HepG2 (cell line): ENCODE results near the gene DGKG. TPM values are rescaled to one million over a fixed set of nuclear protein-coding genes. Genes with fewer than 3 reads are reported as not detected.

Experiments used
- ATAC-seq: fragments of 200-7000 bp; cut with Tn5 transposase; 3 replicates; pipeline ENCODE4 v1.9.1; 2020; ENCODE audit warnings: mild to moderate bottlenecking, moderate library complexity
- BruUV-seq: library from RNA; stranded (reverse); fragments of 400-500 nt; replicated peaks from 2 replicates; lab custom pipeline; 2021; lab: Mats Ljungman, UMichigan
- CTCF ChIA-PET: fragments of 300-600 bp; formaldehyde crosslinking; extraction: SDS; loops from one replicate; lab custom pipeline; 2021; ENCODE audit warnings: low total read pairs, inconsistent platforms, low intra/inter-chr PET ratio; lab: Yijun Ruan, JAX
- POLR2A ChIA-PET: fragments of 350-600 bp; sonication (Branson Sonifier 250); formaldehyde crosslinking; loops from one replicate; lab custom pipeline; 2020; ENCODE audit warnings: antibody characterized with exemption, inconsistent platforms; lab: Yijun Ruan, JAX
- DNase-seq: peaks from one replicate; pipeline ENCODE4 v3.0.0-alpha.2; 2015; ENCODE audit warnings: low spot score
- FAIRE-seq: peaks from 3 replicates; lab custom pipeline; 2011; peaks lifted over from hg19 to GRCh38; lab: Jason Lieb, UNC
- H2AFZ ChIP-seq: one replicate; pipeline ENCODE4 v1.6.1; 2011; ENCODE audit warnings: low read length, inconsistent platforms
- H3K27ac ChIP-seq: fragments of 300-600 bp; 3 replicates; pipeline ENCODE4 v1.8.0; 2011; ENCODE audit warnings: mixed run types, mild to moderate bottlenecking, mixed read lengths, low read length, inconsistent platforms; ENCODE audit not compliant: insufficient read depth; ENCODE audit errors: extremely low read length
- H3K27me3 ChIP-seq, 2 experiments: fragments of 200-600 bp in 1 of 2; 2 replicates in 1 of 2; 3 replicates in 1 of 2; pipeline versions ENCODE4 v1.6.0 to v1.8.0; 2011; ENCODE audit warnings: low read length in 2 of 2, mild to moderate bottlenecking in 2 of 2, moderate library complexity in 2 of 2, inconsistent platforms in 1 of 2; ENCODE audit not compliant: insufficient read depth in 2 of 2, control insufficient read depth in 1 of 2
- H3K36me3 ChIP-seq, 2 experiments: fragments of 200-600 bp in 1 of 2; replicated peaks in 1 of 2; 2 replicates in 1 of 2; 3 replicates in 1 of 2; pipeline versions ENCODE4 v1.5.1 to v1.8.0; 2011; ENCODE audit warnings: low read length in 2 of 2, inconsistent platforms in 1 of 2; ENCODE audit not compliant: insufficient read depth in 2 of 2, control insufficient read depth in 1 of 2
- H3K4me1 ChIP-seq: 2 replicates; pipeline ENCODE4 v1.5.1; 2012; ENCODE audit warnings: low read length, inconsistent platforms; ENCODE audit not compliant: insufficient read depth
- H3K4me2 ChIP-seq: 2 replicates; pipeline ENCODE4 v1.6.0; 2011; ENCODE audit warnings: low read depth, low read length, inconsistent platforms
- H3K4me3 ChIP-seq, 3 experiments: fragments of 200-600 bp in 1 of 3; sonication (generic), shearing (Covaris generic) in 1 of 3; replicated peaks in 1 of 3; 2 replicates each; pipeline ENCODE4 v1.5.1; 2011 to 2016; ENCODE audit warnings: low read length in 3 of 3, inconsistent platforms in 2 of 3, low read depth in 2 of 3, mild to moderate bottlenecking in 2 of 3, control low read depth in 1 of 3, mixed read lengths in 1 of 3; ENCODE audit not compliant: insufficient read depth in 1 of 3
- H3K79me2 ChIP-seq: one replicate; pipeline ENCODE4 v1.6.1; 2011; ENCODE audit warnings: low read length, inconsistent platforms; ENCODE audit not compliant: insufficient read depth
- H3K9ac ChIP-seq: 2 replicates; pipeline ENCODE4 v1.6.0; 2011; ENCODE audit warnings: mild to moderate bottlenecking, low read depth, low read length, inconsistent platforms; ENCODE audit not compliant: insufficient read depth
- H3K9me3 ChIP-seq: 2 replicates; pipeline ENCODE4 v1.5.1; 2012; ENCODE audit warnings: mild to moderate bottlenecking, low read length
- H4K20me1 ChIP-seq: 2 replicates; pipeline ENCODE4 v1.6.0; 2011; ENCODE audit warnings: inconsistent platforms, mild to moderate bottlenecking, low read length, moderate library complexity; ENCODE audit not compliant: insufficient read depth
- ASH2L ChIP-seq: fragments of 300-600, 200-600 bp; sonication (generic); IDR thresholded peaks from 2 replicates; pipeline ENCODE4 v1.7.0; 2017; ENCODE audit warnings: low read depth, mild to moderate bottlenecking, moderate library complexity, mixed read lengths, low read length; ENCODE audit not compliant: insufficient read length
- CHCHD3 ChIP-seq: sonication (generic); formaldehyde crosslinking; IDR thresholded peaks from 2 replicates; pipeline ENCODE4 v1.8.0; 2022; ENCODE audit warnings: mild to moderate bottlenecking, missing genetic modification reagents, moderate library complexity
- FOXJ3 ChIP-seq: sonication (generic); formaldehyde crosslinking; IDR thresholded peaks from 2 replicates; pipeline ENCODE4 v1.4.0; 2020; ENCODE audit warnings: missing genetic modification reagents, mild to moderate bottlenecking, borderline replicate concordance
- GPN1 ChIP-seq: sonication (generic); formaldehyde crosslinking; IDR thresholded peaks from 2 replicates; pipeline ENCODE4 v1.5.1; 2020; ENCODE audit warnings: missing genetic modification reagents, borderline replicate concordance
- KLF9 ChIP-seq: IDR thresholded peaks from 2 replicates; pipeline ENCODE4 v1.6.1; 2016; ENCODE audit warnings: low read depth
- PCBP2 ChIP-seq: fragments of 200-400 bp; formaldehyde crosslinking; optimal IDR thresholded peaks from 2 replicates; pipeline ENCODE3; 2018; ENCODE audit warnings: low read length, low read depth; ENCODE audit not compliant: poor library complexity, severe bottlenecking
- SNAPC2 ChIP-seq: sonication (generic); formaldehyde crosslinking; IDR thresholded peaks from 2 replicates; pipeline ENCODE4 v1.8.1; 2022; ENCODE audit warnings: mild to moderate bottlenecking, missing genetic modification reagents
- STAT5B ChIP-seq: sonication (generic); formaldehyde crosslinking; IDR thresholded peaks from 2 replicates; pipeline ENCODE4 v1.4.0; 2020; ENCODE audit warnings: missing genetic modification reagents
- ZNF12 ChIP-seq: sonication (generic); formaldehyde crosslinking; IDR thresholded peaks from 2 replicates; pipeline ENCODE4 v1.5.0; 2020; ENCODE audit warnings: missing genetic modification reagents
- WGBS: methylation state at CpG from one replicate; pipeline ENCODE4 v1.1.6; 2017; ENCODE audit warnings: low lambda C conversion rate; 5-methylcytosine and 5-hydroxymethylcytosine counted together
- in situ Hi-C: cut with HindIII; loops from 2 replicates; pipeline ENCODE4 v1.10.0; 2017; ENCODE audit warnings: low pct_unique_long_range_greater_than_20kb; ENCODE audit not compliant: extremely low pct_ligation_motif_present
- intact Hi-C: fragments of 100-400 bp; cut with micrococcal nuclease; formaldehyde crosslinking; loops from one replicate; pipeline ENCODE4 v1.10.0; 2022; ENCODE audit not compliant: unreplicated experiment
- polyA plus RNA-seq, 8 experiments: library from polyadenylated mRNA; depleted of rRNA in 3 of 8; stranded (reverse) in 7 of 8; unstranded in 1 of 8; fragments of >200 nt; fragmentation: Illumina TruSeq in 4 of 8; extraction: Trizol in 4 of 8; gene quantifications; 2 replicates each; pipeline versions ENCODE4 v1.2.1 to v1.2.3, GENCODE V29; 2011 to 2016; ENCODE audit warnings: low read depth in 4 of 8, missing spikeins in 1 of 8, mixed read lengths in 1 of 8; ENCODE audit not compliant: insufficient read depth in 1 of 8
- total RNA-seq, 5 experiments: library from RNA; depleted of rRNA; stranded (reverse); fragments of >200 nt; fragmentation: Illumina TruSeq; extraction: Trizol; gene quantifications; 2 replicates each; pipeline ENCODE4 v1.2.3, GENCODE V29; 2016; ENCODE audit warnings: low read depth in 1 of 5
- TF ChIP-seq, protein P1 (sequence below): sonication (generic); formaldehyde crosslinking; IDR thresholded peaks from 2 replicates; pipeline ENCODE4 v1.4.0; 2020; ENCODE audit warnings: missing genetic modification reagents; ENCODE audit errors: not compliant biosample characterization

The DGKG gene
- total and polyA plus RNA-seq, 2 of the 13 experiments (the other 11 are each of a cell fraction or from before 2014, with no cell fraction given): 3.8 to 6.2 TPM

DNA sequence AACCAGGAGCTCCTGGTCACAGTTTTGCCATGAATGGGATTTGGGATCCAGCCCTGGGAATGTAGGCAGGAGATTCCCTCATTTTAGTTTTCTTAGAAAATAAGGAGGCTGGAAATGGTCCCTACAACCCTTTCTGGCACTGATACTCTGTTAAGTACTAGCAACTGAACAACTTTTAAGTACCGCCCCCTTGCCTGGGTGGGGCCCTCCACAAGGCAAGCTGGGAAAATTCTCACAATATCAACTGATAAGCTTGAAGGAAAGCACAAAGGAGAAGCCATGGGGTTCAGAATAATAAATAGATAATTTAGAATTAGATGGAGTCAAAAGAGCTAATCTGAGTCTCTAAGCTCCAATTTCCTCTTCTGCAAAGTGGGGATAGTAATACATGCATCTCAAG is 4.2 kb upstream of the DGKG start:
- TF ChIP-seq ZNF12 (CRISPR knock-in tag): no peak
- Histone ChIP-seq H3K4me2 (no peak overlapping the region), H3K27me3 (peaks cover 3 to 45% of the 10 kb centered on the region in 2 experiments), H2AFZ (no peak overlapping the region), H3K9ac (no peak overlapping the region), H3K4me1 (peaks cover 37% of the 10 kb centered on the region), H3K9me3 (no peaks in the 10 kb centered on the region), H3K36me3 (no peaks in the 10 kb centered on the region), H4K20me1 (no peaks in the 10 kb centered on the region), H3K4me3 (no peak overlapping the region), H3K27ac (no peak overlapping the region), H3K79me2 (no peaks in the 10 kb centered on the region)
- BruUV-seq: no TSS peak
- in situ Hi-C loops (no loop called here), intact Hi-C loops (no loop called here)
- WGBS: 39% methylated on average over 1 of the region's 1 CpG
- ATAC-seq (no peak), DNase-seq (no peak), FAIRE-seq (no peak)
- ChIA-PET CTCF (no interaction called here), POLR2A (no interaction called here)

DNA sequence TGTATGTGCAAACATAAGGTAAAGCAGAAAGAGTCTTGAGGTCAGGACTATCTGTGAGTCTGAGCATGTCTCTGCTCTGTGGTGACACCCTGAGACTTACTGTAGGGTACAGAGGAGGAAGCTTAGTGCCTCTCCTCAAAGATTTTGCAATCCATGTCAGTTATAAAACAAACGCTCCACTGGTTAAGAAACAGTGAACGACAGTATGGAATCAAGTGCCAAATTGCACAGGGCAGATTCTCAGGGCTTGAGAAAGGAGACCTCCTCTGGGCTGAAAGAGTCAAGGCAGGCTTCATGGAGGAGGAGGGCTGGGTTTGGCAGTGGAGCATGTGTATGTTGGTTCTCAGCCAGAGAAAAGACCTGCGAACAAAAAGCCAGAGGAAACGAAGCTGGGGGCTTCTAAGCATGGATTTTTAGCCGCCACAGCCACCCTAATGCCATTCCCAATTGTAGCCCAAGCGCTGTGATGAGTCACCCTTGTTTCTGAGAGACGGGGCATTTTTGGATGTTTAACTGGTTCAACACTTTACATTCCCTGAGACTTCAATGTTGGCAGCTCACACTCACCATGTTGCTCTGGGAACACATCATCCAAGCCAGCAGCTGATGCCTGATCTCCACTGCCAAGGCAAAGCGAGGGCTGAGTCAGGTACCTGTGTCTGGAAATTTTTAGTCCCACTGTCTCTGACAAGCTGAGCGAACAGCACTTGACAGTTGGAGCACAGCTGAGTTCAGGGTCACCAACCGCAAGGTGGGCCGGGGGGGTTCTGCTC is 3.4 kb upstream of the DGKG start:
- peaks cover 45% of the 10 kb centered on the region for H3K4me1 ChIP-seq
- H3K36me3 ChIP-seq: no peaks in the 10 kb centered on the region
- no peaks in the 10 kb centered on the region for H4K20me1 ChIP-seq
- BruUV-seq: no TSS peak
- no peak overlapping the region for H3K27ac ChIP-seq
- no peak for TF ChIP-seq ASH2L
- TF ChIP-seq PCBP2: no peak
- TF ChIP-seq, protein P1, sequence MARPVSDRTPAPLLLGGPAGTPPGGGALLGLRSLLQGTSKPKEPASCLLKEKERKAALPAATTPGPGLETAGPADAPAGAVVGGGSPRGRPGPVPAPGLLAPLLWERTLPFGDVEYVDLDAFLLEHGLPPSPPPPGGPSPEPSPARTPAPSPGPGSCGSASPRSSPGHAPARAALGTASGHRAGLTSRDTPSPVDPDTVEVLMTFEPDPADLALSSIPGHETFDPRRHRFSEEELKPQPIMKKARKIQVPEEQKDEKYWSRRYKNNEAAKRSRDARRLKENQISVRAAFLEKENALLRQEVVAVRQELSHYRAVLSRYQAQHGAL (CRISPR knock-in tag): no peak
- TF ChIP-seq GPN1 (CRISPR knock-in tag): no peak
- no peak for TF ChIP-seq STAT5B (CRISPR knock-in tag)
- TF ChIP-seq FOXJ3: no peak
- TF ChIP-seq KLF9 (CRISPR knock-in tag): no peak
- no peak for TF ChIP-seq SNAPC2 (CRISPR knock-in tag)
- TF ChIP-seq CHCHD3 (CRISPR knock-in tag): no peak
- no peak overlapping the region for H3K9ac ChIP-seq
- WGBS: 43% methylated on average over 11 of the region's 11 CpGs
- DNase-seq (no peak), FAIRE-seq (no peak), ATAC-seq (no peak)
- H3K79me2 ChIP-seq: no peaks in the 10 kb centered on the region
- H3K27me3 ChIP-seq: peaks cover 5 to 54% of the 10 kb centered on the region in 2 experiments
- no peak overlapping the region for H3K4me2 ChIP-seq
- CTCF ChIA-PET: no interaction called here
- in situ Hi-C loops (no loop called here), intact Hi-C loops (no loop called here)
- no peak overlapping the region for H3K4me3 ChIP-seq
- H3K9me3 ChIP-seq: no peaks in the 10 kb centered on the region
- H2AFZ ChIP-seq: no peak overlapping the region
- POLR2A ChIA-PET: no interaction called here
